K562 (cell line): ENCODE measurements around the gene MAPK13. TPM values are rescaled to one million over a fixed set of nuclear protein-coding genes. Genes with fewer than 3 reads are reported as not detected.
A peak's percentile ranks its signal among the peaks of the same experiment; 100 is the strongest.

Experiments
- ARID2 ChIP-seq: fragments of 450-650 bp; IDR thresholded peaks from 2 replicates; pipeline ENCODE4 v1.6.1; 2017; ENCODE audit warnings: antibody characterized with exemption, mild to moderate bottlenecking
- BRD4 ChIP-seq: fragments of 200-600 bp; sonication (generic); IDR thresholded peaks from 2 replicates; pipeline ENCODE4 v1.6.1; 2017; ENCODE audit warnings: inconsistent platforms
- ETV6 ChIP-seq, 3 experiments: fragments of 150-350 bp in 1 of 3; sonication (generic) in 1 of 3; formaldehyde crosslinking in 1 of 3; IDR thresholded peaks; 2 replicates each; pipeline versions ENCODE4 v1.6.1 to v1.8.0; 2014 to 2022; ENCODE audit warnings: borderline replicate concordance in 2 of 3, low read depth in 2 of 3, antibody characterized with exemption in 1 of 3, low read length in 1 of 3, mild to moderate bottlenecking in 1 of 3, missing genetic modification reagents in 1 of 3
- HLTF ChIP-seq: fragments of 450-650 bp; IDR thresholded peaks from 2 replicates; pipeline ENCODE4 v1.6.1; 2016
- KLF13 ChIP-seq: fragments of 450-650 bp; IDR thresholded peaks from 2 replicates; pipeline ENCODE4 v1.6.1; 2016; ENCODE audit warnings: missing genetic modification characterization, low read depth, mild to moderate bottlenecking, missing compliant biosample characterization, moderate library complexity, borderline replicate concordance
- MTA2 ChIP-seq: fragments of 450-650 bp; IDR thresholded peaks from 2 replicates; pipeline ENCODE4 v1.6.1; 2016; ENCODE audit warnings: low read depth
- NONO ChIP-seq, 2 experiments: fragments of 200-400 bp in 1 of 2; fragments of 450-650 bp in 1 of 2; formaldehyde crosslinking in 1 of 2; IDR thresholded peaks; 2 replicates each; pipeline ENCODE4 v1.6.1; 2017; ENCODE audit warnings: low read depth in 2 of 2, mild to moderate bottlenecking in 2 of 2, moderate library complexity in 2 of 2, low read length in 1 of 2
- PHF20 ChIP-seq: fragments of 450-650 bp; IDR thresholded peaks from 2 replicates; pipeline ENCODE4 v1.6.1; 2018; ENCODE audit not compliant: partially characterized antibody
- RAD51 ChIP-seq: fragments of 450-650 bp; IDR thresholded peaks from 2 replicates; pipeline ENCODE4 v1.7.1; 2016; ENCODE audit warnings: low read depth, mild to moderate bottlenecking, borderline replicate concordance
- TCF7 ChIP-seq: sonication (generic); IDR thresholded peaks from 2 replicates; pipeline ENCODE4 v1.6.1; 2016; ENCODE audit warnings: antibody characterized with exemption, borderline replicate concordance
- ZEB2 ChIP-seq: fragments of 450-650 bp; IDR thresholded peaks from 2 replicates; pipeline ENCODE4 v1.6.1; 2016
- ZNF431 ChIP-seq: sonication (generic); formaldehyde crosslinking; IDR thresholded peaks from 2 replicates; pipeline ENCODE4 v1.8.0; 2022; ENCODE audit warnings: mild to moderate bottlenecking, missing genetic modification reagents
- ZNF436 ChIP-seq: fragments of 250-450, 450-650 bp; sonication (Bioruptor Pico); formaldehyde crosslinking; IDR thresholded peaks from 2 replicates; pipeline ENCODE4 v1.7.0; 2020; ENCODE audit warnings: mild to moderate bottlenecking
- ZNF507 ChIP-seq: conservative IDR thresholded peaks from 2 replicates; pipeline ENCODE4 v1.6.1; 2017; ENCODE audit warnings: missing genetic modification characterization, missing compliant biosample characterization
- ZNF551 ChIP-seq: fragments of 250-450 bp; sonication (Bioruptor Pico); IDR thresholded peaks from 2 replicates; pipeline ENCODE4 v1.5.0; 2021; ENCODE audit warnings: mild to moderate bottlenecking, moderate library complexity
- polyA plus RNA-seq, 8 experiments: library from polyadenylated mRNA; depleted of rRNA in 4 of 8; stranded (reverse) in 5 of 8; unstranded in 3 of 8; fragments of >200 nt; fragmentation: Nextera tagmentation in 2 of 8; fragmentation: Illumina TruSeq in 1 of 8; extraction: Ambion mirVana in 2 of 8; extraction: Trizol in 1 of 8; gene quantifications; 2 replicates each; pipeline versions ENCODE4 v1.2.1 to v1.2.3, GENCODE V29; 2011 to 2014; ENCODE audit warnings: inconsistent platforms in 1 of 8, missing spikeins in 1 of 8
- total RNA-seq, 7 experiments: library from RNA; depleted of rRNA in 6 of 7; stranded (reverse); fragments of >200 nt in 6 of 7; fragmentation: Illumina TruSeq in 2 of 7; extraction: Trizol in 2 of 7; gene quantifications; 2 replicates each; pipeline versions ENCODE4 v1.2.1 to v1.2.3, GENCODE V29; 2011 to 2021; ENCODE audit warnings: low replicate concordance in 1 of 7
- TF ChIP-seq, protein P1 (sequence below): fragments of 250-450 bp; sonication (Bioruptor Pico); IDR thresholded peaks from 2 replicates; pipeline ENCODE4 v1.8.0; 2022; ENCODE audit warnings: moderate library complexity, mild to moderate bottlenecking, inconsistent platforms
- TF ChIP-seq, protein P2 (sequence below), 2 experiments: IDR thresholded peaks; 2 replicates each; pipeline ENCODE4 v1.6.1; 2012; ENCODE audit warnings: improper control_type of control experiment in 2 of 2, low read depth in 2 of 2, low read length in 2 of 2, borderline replicate concordance in 1 of 2
- TF ChIP-seq, protein P3 (sequence below): fragments of 450-650 bp; formaldehyde crosslinking; IDR thresholded peaks from 2 replicates; pipeline ENCODE4 v1.4.0; 2022; ENCODE audit warnings: missing genetic modification characterization
- TF ChIP-seq, protein P4 (sequence below), 2 experiments: fragments of 450-650 bp in 1 of 2; sonication (generic) in 1 of 2; formaldehyde crosslinking in 1 of 2; IDR thresholded peaks in 1 of 2; conservative IDR thresholded peaks in 1 of 2; 2 replicates each; pipeline versions ENCODE4 v1.6.1 to v1.8.1; 2016 to 2023; ENCODE audit warnings: mild to moderate bottlenecking in 2 of 2, moderate library complexity in 2 of 2, inconsistent platforms in 1 of 2, missing genetic modification reagents in 1 of 2
- TF ChIP-seq, protein P5 (sequence below): fragments of 450-650 bp; IDR thresholded peaks from 2 replicates; pipeline ENCODE4 v1.6.1; 2017; ENCODE audit warnings: antibody characterized with exemption

The MAPK13 gene
- total and polyA plus RNA-seq, 9 of the 15 experiments (the other 6 are each of a cell fraction or from before 2014, with no cell fraction given): 0.03 to 2.3 (median 0.48) TPM; not detected in 1

DNA sequence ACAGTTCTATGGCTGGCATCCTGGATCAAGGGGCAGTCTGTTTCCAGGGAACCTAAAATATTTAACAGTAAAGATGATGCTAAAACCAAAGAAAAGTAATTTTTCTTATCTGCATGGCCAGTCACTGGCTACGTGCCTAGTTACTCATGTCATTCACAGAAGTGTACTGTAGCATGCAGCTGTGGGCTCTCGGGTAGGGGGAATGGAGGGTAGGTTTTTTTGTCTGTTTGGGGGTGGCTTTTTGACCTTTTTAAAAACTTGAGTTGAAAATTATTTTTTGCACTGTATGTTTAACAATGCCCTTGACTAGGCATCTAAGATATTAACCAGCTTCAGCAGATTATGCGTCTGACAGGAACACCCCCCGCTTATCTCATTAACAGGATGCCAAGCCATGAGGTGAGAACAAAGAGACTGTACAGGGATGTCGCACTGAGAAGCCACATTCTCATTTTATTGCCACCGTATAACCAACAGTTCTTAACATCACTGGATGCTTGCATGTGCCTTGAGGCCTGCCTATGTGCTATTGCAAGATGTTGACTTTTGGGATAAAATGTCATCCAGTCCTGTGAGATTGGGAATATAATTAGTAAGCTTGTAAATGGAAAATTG lies 30.3 kb upstream of the MAPK13 start (continued):
- TF ChIP-seq, protein P1, sequence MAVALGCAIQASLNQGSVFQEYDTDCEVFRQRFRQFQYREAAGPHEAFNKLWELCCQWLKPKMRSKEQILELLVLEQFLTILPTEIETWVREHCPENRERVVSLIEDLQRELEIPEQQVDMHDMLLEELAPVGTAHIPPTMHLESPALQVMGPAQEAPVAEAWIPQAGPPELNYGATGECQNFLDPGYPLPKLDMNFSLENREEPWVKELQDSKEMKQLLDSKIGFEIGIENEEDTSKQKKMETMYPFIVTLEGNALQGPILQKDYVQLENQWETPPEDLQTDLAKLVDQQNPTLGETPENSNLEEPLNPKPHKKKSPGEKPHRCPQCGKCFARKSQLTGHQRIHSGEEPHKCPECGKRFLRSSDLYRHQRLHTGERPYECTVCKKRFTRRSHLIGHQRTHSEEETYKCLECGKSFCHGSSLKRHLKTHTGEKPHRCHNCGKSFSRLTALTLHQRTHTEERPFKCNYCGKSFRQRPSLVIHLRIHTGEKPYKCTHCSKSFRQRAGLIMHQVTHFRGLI: no peak
- TF ChIP-seq PHF20 (no peak), RAD51 (no peak), KLF13 (no peak), ZNF436 (no peak), ARID2 (no peak), ZNF431 (CRISPR knock-in tag) (no peak), ZNF551 (CRISPR knock-in tag) (no peak), BRD4 (no peak), ZNF507 (tag) (no peak), ETV6 (IDR thresholded peaks at IDR 0.05; ENCODE audit: borderline replicate concordance in 1 of 2, low read depth in 2 of 2, low read length in 1 of 2) (no peak), ETV6 (CRISPR knock-in tag; IDR thresholded peaks at IDR 0.05; ENCODE audit: borderline replicate concordance) (no peak), NONO (IDR thresholded peaks at IDR 0.05; ENCODE audit: low read depth in 2 of 2, low read length in 1 of 2) (no peak), ZEB2 (no peak), MTA2 (peak; percentile 41; the same call in 1 of the 2 replicates), HLTF (no peak), TCF7 (no peak)
- TF ChIP-seq, protein P2, sequence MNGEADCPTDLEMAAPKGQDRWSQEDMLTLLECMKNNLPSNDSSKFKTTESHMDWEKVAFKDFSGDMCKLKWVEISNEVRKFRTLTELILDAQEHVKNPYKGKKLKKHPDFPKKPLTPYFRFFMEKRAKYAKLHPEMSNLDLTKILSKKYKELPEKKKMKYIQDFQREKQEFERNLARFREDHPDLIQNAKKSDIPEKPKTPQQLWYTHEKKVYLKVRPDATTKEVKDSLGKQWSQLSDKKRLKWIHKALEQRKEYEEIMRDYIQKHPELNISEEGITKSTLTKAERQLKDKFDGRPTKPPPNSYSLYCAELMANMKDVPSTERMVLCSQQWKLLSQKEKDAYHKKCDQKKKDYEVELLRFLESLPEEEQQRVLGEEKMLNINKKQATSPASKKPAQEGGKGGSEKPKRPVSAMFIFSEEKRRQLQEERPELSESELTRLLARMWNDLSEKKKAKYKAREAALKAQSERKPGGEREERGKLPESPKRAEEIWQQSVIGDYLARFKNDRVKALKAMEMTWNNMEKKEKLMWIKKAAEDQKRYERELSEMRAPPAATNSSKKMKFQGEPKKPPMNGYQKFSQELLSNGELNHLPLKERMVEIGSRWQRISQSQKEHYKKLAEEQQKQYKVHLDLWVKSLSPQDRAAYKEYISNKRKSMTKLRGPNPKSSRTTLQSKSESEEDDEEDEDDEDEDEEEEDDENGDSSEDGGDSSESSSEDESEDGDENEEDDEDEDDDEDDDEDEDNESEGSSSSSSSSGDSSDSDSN (IDR thresholded peaks at IDR 0.05; ENCODE audit: borderline replicate concordance in 1 of 2, low read depth in 2 of 2, low read length in 2 of 2): no peak
- TF ChIP-seq, protein P3, sequence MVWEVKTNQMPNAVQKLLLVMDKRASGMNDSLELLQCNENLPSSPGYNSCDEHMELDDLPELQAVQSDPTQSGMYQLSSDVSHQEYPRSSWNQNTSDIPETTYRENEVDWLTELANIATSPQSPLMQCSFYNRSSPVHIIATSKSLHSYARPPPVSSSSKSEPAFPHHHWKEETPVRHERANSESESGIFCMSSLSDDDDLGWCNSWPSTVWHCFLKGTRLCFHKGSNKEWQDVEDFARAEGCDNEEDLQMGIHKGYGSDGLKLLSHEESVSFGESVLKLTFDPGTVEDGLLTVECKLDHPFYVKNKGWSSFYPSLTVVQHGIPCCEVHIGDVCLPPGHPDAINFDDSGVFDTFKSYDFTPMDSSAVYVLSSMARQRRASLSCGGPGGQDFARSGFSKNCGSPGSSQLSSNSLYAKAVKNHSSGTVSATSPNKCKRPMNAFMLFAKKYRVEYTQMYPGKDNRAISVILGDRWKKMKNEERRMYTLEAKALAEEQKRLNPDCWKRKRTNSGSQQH (CRISPR knock-in tag): no peak
- TF ChIP-seq, protein P4, sequence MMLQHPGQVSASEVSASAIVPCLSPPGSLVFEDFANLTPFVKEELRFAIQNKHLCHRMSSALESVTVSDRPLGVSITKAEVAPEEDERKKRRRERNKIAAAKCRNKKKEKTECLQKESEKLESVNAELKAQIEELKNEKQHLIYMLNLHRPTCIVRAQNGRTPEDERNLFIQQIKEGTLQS (IDR thresholded peaks at IDR 0.05): no peak
- TF ChIP-seq, protein P4 (CRISPR knock-in tag; conservative IDR thresholded peaks at IDR 0.05): no peak
- TF ChIP-seq, protein P5, sequence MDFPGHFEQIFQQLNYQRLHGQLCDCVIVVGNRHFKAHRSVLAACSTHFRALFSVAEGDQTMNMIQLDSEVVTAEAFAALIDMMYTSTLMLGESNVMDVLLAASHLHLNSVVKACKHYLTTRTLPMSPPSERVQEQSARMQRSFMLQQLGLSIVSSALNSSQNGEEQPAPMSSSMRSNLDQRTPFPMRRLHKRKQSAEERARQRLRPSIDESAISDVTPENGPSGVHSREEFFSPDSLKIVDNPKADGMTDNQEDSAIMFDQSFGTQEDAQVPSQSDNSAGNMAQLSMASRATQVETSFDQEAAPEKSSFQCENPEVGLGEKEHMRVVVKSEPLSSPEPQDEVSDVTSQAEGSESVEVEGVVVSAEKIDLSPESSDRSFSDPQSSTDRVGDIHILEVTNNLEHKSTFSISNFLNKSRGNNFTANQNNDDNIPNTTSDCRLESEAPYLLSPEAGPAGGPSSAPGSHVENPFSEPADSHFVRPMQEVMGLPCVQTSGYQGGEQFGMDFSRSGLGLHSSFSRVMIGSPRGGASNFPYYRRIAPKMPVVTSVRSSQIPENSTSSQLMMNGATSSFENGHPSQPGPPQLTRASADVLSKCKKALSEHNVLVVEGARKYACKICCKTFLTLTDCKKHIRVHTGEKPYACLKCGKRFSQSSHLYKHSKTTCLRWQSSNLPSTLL: no peak
